Daoy (cell line): ENCODE results near the gene CCDC171. TPM values are rescaled to one million over a fixed set of nuclear protein-coding genes. Genes with fewer than 3 reads are reported as not detected.
A peak's percentile ranks its signal among the peaks of the same experiment; 100 is the strongest.

Experiments used
- DNase-seq: peaks from one replicate; pipeline ENCODE4 v3.0.0-alpha.2; 2015; ENCODE audit warnings: low read depth
- total RNA-seq: library from RNA; depleted of rRNA; stranded (reverse); fragments of >200 nt; shearing (Covaris generic); gene quantifications from 2 replicates; pipeline ENCODE4 v1.2.3, GENCODE V29; 2014; rRNA removed

CCDC171 gene
- total RNA-seq, 1 experiment from 2014 or later, result 0.57 TPM

DNA sequence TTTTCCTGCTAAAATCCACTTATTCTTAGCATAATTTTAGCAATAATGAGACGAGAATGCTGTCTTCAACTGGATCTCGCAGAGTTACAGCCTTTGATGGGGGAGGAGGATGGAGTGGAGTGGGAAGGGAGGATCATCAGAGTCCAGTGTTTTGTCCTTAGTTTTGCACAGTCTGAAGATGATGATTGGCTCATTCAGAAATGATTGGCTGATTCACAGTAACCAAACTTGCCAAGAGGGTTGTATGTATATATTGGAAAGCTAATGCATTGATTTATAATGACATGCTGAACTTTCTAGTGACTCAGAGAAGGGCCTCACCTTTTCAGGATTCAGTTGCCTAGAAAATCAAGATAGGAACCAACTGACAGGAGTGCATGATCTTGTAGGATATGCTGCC is 448.0 kb downstream of the CCDC171 start:
- no peak for DNase-seq

DNA sequence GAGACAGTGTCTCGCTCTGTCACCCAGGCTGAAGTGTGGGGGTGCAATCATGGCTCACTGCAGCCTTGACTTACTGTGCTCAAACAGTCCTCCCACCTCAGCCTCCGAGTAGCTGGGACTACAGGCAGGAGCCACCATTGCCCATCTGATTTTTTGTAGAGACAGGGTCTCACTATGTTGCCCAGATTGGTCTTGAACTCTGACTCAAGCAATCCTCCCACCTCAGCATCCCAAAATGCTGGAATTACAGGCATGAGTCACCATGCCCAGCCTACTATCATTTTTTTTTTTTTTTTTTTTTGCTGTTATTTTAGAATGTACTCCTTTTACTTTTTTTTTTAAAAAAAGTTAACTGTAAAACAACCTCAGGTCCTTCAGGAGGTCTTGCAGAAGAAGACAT is 449.0 kb downstream of the CCDC171 start:
- DNase-seq, result peak; percentile 21

DNA sequence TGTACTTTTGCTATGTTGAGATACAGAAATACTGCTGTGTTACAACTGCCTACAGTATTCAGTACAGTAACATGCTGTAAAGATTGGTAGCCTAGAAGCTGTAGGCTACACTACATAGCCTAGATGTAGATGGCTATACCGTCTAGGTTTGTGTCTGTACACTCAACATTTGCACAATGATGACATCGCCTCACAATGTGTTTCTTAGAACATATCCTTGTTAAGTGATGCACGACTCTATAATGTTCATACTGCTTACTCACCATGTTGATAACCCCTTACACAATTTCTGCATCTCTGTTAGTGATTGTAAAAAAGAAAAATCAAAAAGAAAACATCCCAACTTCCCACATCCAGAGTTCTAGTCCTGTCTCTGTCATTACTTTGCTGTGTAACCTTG is 450.0 kb downstream of the CCDC171 start:
- DNase-seq, result peak; percentile 15

DNA sequence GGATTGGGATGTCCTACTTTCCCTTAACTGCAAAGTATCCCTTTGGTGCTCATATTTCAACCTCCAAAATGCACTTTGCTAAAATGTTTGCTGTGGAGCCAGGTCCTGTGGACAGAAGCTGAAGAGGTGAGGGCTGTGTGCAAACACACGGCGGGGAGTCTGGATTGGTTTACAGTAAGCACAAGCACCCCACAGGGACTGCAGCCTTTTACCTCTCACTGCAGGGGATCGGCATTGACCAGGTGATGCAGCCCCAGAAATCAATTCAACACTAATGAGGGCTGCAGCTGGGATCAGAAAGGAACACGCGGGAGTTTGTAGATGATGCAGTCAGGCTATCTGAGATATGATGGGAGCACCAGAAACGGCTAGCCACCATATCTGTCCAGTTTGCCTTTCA is 450.9 kb downstream of the CCDC171 start:
- DNase-seq, result no peak

DNA sequence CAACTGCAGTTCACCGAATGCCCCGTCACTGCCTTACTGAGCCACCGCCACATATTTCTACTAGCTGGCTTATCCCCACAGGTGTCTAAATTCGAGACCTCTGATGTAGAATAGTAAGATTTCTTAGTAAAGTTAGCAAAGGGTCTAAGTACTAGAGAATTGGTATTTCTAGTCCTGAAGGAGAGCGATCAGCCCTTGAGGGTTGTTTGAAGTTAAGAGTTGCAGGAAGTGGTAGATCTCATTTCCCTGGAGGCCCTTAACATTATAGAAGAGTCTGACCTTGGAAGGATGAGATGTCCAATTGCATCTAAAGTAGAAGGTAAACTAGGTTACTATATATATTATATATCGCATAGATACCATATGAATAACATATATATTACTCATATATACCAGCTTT is 451.8 kb downstream of the CCDC171 start:
- no peak for DNase-seq

DNA sequence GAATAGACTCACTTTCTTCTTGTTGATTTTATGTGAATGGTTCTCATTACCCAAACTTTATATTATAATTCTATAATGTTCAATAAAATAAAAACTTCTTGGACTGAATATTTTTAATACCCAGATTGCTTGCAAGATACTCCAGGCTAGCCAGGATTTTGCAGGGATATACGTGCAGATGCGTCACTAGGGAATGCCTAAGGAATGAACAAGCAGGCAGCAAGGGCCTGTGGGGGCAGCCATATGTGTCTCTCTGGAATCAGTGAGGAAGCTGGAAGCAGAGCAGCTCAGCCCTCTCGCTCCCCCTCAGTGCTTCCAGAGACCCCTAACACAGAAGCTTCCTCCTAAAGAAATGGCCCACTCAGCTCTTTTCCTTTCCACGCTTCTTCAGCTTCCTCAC is 457.4 kb downstream of the CCDC171 start:
- DNase-seq, result no peak

DNA sequence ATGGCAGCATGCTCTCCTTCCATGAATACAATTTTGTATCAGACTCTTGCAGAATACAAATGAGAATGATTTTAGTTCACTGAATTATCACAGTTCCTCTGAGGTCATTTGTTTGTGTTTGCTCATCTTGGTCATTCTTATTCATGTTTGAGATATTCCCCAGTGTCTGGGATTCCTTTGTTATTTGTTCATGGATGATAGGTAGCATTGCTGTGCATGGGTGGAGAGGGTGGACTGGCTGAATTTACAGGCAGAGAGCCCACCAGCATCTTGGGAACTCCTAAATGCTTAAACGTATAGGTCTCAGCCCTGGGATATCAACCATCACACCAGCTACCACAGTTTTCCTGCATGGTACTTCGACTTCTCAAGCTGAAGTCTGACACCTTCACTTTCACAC is 459.8 kb downstream of the CCDC171 start:
- DNase-seq, result peak; percentile 28

DNA sequence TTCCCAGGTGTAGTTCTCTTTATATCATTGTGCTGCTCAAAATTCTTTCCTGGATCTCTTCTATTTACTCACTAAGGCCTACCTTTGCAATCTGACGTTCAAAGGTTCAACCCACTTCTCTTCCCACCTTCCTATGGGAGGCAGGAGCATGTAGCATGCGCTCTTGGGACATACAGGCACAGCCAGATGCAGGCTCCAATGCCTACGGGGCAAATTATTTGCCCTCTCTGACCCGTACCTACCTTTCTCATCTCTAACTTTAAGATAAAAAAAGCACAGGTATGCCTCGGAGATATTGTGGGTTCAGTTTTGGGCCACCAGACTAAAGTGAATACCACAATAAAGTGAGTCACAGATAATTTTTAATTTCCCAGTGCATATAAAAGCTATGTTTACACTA is 460.5 kb downstream of the CCDC171 start:
- DNase-seq, result no peak

DNA sequence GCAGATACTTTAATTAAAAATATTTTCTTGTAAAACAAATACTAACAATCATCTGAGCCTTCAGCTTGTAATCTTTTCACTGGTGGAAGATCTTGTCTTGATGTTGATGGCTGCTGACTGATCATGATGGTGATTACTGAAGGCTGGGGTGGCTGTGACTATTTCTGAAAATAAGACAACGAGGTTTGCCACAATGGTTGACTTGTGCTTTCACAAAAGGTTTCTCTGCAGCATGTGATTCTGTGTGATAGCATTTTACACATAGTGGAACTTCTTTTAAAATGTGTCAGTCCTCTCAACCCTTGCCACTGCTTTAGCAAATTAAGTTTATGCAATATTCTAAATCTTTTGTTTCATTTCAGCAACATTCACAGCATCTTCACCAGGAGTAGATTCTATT is 461.0 kb downstream of the CCDC171 start:
- DNase-seq, result no peak

DNA sequence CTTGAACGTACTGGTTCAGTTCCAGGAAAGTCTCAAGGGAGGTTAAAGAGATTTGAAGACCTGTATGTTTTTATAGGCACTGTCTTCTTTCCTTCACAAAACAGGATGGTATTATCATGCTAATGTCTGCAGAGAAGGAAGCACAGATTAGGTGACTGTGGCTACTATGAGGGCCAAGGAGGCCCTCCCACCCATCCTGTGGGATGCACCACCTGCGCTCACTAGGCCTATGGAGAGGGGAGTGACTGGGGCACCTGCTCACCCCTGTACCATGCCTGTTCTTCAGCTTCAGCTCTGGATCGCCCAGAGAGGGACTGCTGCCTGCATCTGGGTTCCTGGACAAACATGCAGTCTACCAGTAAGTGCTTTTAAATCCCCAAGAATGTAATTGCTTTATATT is 469.4 kb downstream of the CCDC171 start:
- no peak for DNase-seq

DNA sequence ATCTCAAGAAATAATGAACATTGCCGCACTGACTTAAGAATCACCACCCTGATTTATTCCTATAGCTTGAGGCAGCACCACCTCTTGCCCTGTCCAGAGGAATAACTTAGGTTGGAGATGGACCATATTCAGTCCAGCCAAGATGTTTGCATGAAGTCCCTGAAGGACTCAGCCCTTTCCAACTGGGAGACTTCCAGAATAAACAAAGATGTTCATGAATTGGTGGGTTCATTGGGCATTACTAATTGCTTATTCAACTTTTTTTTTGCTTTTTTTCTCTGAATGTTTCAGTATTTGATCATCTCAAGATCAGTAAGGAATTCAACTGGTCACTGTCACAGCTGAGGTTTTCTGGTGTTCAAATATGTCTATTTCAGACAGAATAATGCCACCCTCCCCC is 470.6 kb downstream of the CCDC171 start:
- no peak for DNase-seq

Other genes with a start within 250 kb of the CCDC171 start
- 0.51 and 2.4 TPM in 2 replicates for gene TTC39B, start 245.8 kb upstream of the CCDC171 start, total RNA-seq
- gene SNAPC3, start 130.2 kb upstream of the CCDC171 start, total RNA-seq, result 12.9 and 30.5 TPM in 2 replicates
- gene PSIP1, start 42.1 kb upstream of the CCDC171 start, total RNA-seq, result 31.5 and 32.9 TPM in 2 replicates